Anterior cingulate cortex (tissue), 58 donors: ENCODE data around the gene USP17L28.
"Not testable (repeated sequence)": the region's sequence is repeated elsewhere in the genome, so short reads cannot be mapped to it uniquely, and the experiment has no call there.

Experiments used
- DNase-seq, 58 donors: peaks; one replicate each; lab custom pipeline; 2025; lab: John Stamatoyannopoulos, UW

Gene USP17L28

GRCh38 chr4:9348593-9348992, at the start of gene USP17L28:
USP17L28 (plus strand) TSS chr4:9348893; CDS start chr4:9348893, 0 bp downstream.
- not testable (repeated sequence) for DNase-seq

- DNase-seq: not testable (repeated sequence)
Measured at GRCh38 chr4:9324191-9324590, 24.5 kb upstream of the USP17L28 start.

- not testable (repeated sequence) for DNase-seq
Measured at GRCh38 chr4:9324865-9325264, 23.8 kb upstream of the USP17L28 start, which contains the start of gene USP17L24. USP17L24 (plus strand) TSS chr4:9325165; CDS start chr4:9325165, 0 bp downstream.

- not testable (repeated sequence) for DNase-seq
Measured at GRCh38 chr4:9329611-9330010, 19.1 kb upstream of the USP17L28 start, which contains the start of gene USP17L25. USP17L25 (plus strand) TSS chr4:9329911; CDS start chr4:9329911, 0 bp downstream.

- DNase-seq: not testable (repeated sequence)
Measured at GRCh38 chr4:9334358-9334757, 14.3 kb upstream of the USP17L28 start, which contains the start of gene USP17L26. USP17L26 (plus strand) TSS chr4:9334658; CDS start chr4:9334658, 0 bp downstream.

- DNase-seq: not testable (repeated sequence)
Measured at GRCh38 chr4:9339103-9339502, 9.6 kb upstream of the USP17L28 start, which contains the start of gene USP17L5. USP17L5 (plus strand) TSS chr4:9339403; CDS start chr4:9339403, 0 bp downstream.

- DNase-seq: not testable (repeated sequence)
Measured at GRCh38 chr4:9343848-9344247, 4.8 kb upstream of the USP17L28 start, which contains the start of gene USP17L27. USP17L27 (plus strand) TSS chr4:9344148; CDS start chr4:9344148, 0 bp downstream.

- DNase-seq: not testable (repeated sequence)
Measured at GRCh38 chr4:9350866-9351265, 2.2 kb downstream of the USP17L28 start.

- DNase-seq: not testable (repeated sequence)
Measured at GRCh38 chr4:9353338-9353737, 4.6 kb downstream of the USP17L28 start, which contains the start of gene USP17L29. USP17L29 (plus strand) TSS chr4:9353638; CDS start chr4:9353638, 0 bp downstream.

- DNase-seq: not testable (repeated sequence)
Measured at GRCh38 chr4:9362829-9363228, 14.1 kb downstream of the USP17L28 start, which contains the start of gene USP17L30. USP17L30 (plus strand) TSS chr4:9363129; CDS start chr4:9363129, 0 bp downstream.

GRCh38 chr4:9379881-9380280, 31.2 kb downstream of the USP17L28 start:
- DNase-seq: not testable (repeated sequence)

- peak in 11 of 58 donors; percentile 1 to 49 (median 4) for DNase-seq
Measured at GRCh38 chr4:9381012-9381534, 32.4 kb downstream of the USP17L28 start.

GRCh38 chr4:9384126-9384525, 35.4 kb downstream of the USP17L28 start:
- no peak for DNase-seq

- DNase-seq: not testable (repeated sequence)
Measured at GRCh38 chr4:9389001-9389400, 40.3 kb downstream of the USP17L28 start.
